ENCODE data around the gene CYB5R2.

Gene CYB5R2

DNA sequence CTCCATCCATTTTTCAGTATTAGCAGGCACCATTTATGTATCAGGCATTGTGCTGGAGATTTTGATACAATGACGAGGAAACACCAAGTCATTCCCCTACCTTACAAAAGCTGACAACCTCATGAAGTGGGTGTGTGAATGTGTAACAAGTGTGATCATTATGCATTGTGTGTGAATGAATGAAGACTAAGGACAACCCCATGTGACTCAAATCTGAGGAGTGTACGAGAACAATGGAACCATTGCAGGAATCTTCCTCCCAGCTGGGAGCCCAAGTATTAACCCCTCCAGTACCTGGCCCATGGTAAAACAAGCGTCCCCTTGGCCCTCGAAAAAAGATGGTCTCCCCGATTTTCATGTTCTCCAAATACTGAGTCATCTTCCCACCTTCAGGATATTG is 4.4 kb downstream of the CYB5R2 start:
- TF ChIP-seq, protein P1, sequence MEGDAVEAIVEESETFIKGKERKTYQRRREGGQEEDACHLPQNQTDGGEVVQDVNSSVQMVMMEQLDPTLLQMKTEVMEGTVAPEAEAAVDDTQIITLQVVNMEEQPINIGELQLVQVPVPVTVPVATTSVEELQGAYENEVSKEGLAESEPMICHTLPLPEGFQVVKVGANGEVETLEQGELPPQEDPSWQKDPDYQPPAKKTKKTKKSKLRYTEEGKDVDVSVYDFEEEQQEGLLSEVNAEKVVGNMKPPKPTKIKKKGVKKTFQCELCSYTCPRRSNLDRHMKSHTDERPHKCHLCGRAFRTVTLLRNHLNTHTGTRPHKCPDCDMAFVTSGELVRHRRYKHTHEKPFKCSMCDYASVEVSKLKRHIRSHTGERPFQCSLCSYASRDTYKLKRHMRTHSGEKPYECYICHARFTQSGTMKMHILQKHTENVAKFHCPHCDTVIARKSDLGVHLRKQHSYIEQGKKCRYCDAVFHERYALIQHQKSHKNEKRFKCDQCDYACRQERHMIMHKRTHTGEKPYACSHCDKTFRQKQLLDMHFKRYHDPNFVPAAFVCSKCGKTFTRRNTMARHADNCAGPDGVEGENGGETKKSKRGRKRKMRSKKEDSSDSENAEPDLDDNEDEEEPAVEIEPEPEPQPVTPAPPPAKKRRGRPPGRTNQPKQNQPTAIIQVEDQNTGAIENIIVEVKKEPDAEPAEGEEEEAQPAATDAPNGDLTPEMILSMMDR (conservative IDR thresholded peaks at IDR 0.05; ENCODE audit: low read length): no peak
- TF ChIP-seq EZH2phosphoT487 (IDR thresholded peaks at IDR 0.05; ENCODE audit: borderline replicate concordance): no peak
- Histone ChIP-seq H3K36me3 (ENCODE audit: insufficient read depth, low read length) (no peaks in the 10 kb centered on the region), H3K4me2 (ENCODE audit: low read depth, low read length, poor library complexity, severe bottlenecking) (no peak overlapping the region), H3K9ac (ENCODE audit: low read depth, low read length, poor library complexity, severe bottlenecking) (no peak overlapping the region), H3K4me3 (ENCODE audit: low read length, poor library complexity, severe bottlenecking) (no peak overlapping the region), H3K27me3 (ENCODE audit: insufficient read depth, low read length, poor library complexity, severe bottlenecking) (no peaks in the 10 kb centered on the region), H3K79me2 (ENCODE audit: insufficient read depth, low read length) (no peaks in the 10 kb centered on the region), H2AFZ (ENCODE audit: low read length) (no peak overlapping the region), H3K9me2 (replicated peaks; ENCODE audit: low read depth, low read length) (no peaks in the 10 kb centered on the region), H3K4me1 (ENCODE audit: insufficient read depth, low read length, poor library complexity, severe bottlenecking) (no peaks in the 10 kb centered on the region), H3F3A (ENCODE audit: low read depth) (no peaks in the 10 kb centered on the region), H3K9me3 (ENCODE audit: insufficient read depth, low read depth, low read length) (no peaks in the 10 kb centered on the region), H4K20me1 (ENCODE audit: insufficient read depth, low read length, poor library complexity, severe bottlenecking) (no peaks in the 10 kb centered on the region)

DNA sequence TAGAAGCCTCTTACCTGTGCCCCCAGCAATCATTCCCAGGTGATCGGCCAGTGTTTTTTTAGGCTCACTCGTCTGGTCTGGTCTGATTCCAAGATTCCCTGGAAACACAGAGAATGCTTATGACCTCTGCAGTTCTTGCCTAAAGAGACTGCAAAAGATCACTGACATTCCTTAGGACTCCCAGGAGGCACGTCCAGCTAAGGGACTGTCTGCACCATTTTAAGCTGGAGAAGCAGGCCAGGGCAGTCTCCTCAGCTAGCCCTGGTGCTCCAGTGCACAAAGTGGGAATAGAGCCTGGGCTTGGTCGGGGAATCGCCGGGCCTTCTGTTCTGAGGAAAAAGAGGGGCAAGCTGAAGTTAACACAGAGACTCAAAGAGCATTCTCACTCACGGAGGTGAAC is 4.8 kb downstream of the CYB5R2 start:
- Histone ChIP-seq H2AFZ (ENCODE audit: low read length) (no peak overlapping the region), H3K4me2 (ENCODE audit: low read depth, low read length, poor library complexity, severe bottlenecking) (no peak overlapping the region), H3K4me3 (ENCODE audit: low read length, poor library complexity, severe bottlenecking) (no peak overlapping the region), H4K20me1 (ENCODE audit: insufficient read depth, low read length, poor library complexity, severe bottlenecking) (no peaks in the 10 kb centered on the region), H3K9me3 (ENCODE audit: insufficient read depth, low read depth, low read length) (no peaks in the 10 kb centered on the region), H3K27me3 (ENCODE audit: insufficient read depth, low read length, poor library complexity, severe bottlenecking) (no peaks in the 10 kb centered on the region), H3F3A (ENCODE audit: low read depth) (no peaks in the 10 kb centered on the region), H3K4me1 (ENCODE audit: insufficient read depth, low read length, poor library complexity, severe bottlenecking) (no peaks in the 10 kb centered on the region), H3K79me2 (ENCODE audit: insufficient read depth, low read length) (no peaks in the 10 kb centered on the region), H3K36me3 (ENCODE audit: insufficient read depth, low read length) (no peaks in the 10 kb centered on the region), H3K9ac (ENCODE audit: low read depth, low read length, poor library complexity, severe bottlenecking) (no peak overlapping the region), H3K9me2 (replicated peaks; ENCODE audit: low read depth, low read length) (no peaks in the 10 kb centered on the region)
- TF ChIP-seq, protein P1 (conservative IDR thresholded peaks at IDR 0.05; ENCODE audit: low read length): no peak
- no peak for TF ChIP-seq EZH2phosphoT487 (IDR thresholded peaks at IDR 0.05; ENCODE audit: borderline replicate concordance)

DNA sequence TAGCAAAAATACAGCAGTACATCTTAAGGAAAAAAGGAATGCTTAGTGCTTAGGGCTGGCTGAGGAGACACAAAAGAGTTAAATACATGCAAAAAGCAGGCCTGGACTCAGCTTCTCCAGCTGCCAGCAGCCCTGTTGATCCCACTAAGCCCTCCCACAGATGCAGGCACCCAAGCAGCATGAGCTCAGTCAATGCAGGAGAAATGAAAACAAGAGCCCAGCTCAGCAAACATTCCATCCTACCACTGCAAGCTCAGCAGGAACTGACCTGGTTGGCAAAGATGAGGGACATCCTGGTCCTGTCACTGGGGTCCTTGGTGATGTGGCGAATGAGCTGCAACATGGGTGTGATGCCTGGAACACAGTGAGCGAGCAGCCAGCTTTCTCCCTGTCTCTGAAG is 5.8 kb downstream of the CYB5R2 start:
- Histone ChIP-seq H3K9me2 (replicated peaks; ENCODE audit: low read depth, low read length) (no peaks in the 10 kb centered on the region), H3K9ac (ENCODE audit: low read depth, low read length, poor library complexity, severe bottlenecking) (no peak overlapping the region), H3F3A (ENCODE audit: low read depth) (no peaks in the 10 kb centered on the region), H3K4me3 (ENCODE audit: low read length, poor library complexity, severe bottlenecking) (no peak overlapping the region), H3K4me1 (ENCODE audit: insufficient read depth, low read length, poor library complexity, severe bottlenecking) (no peaks in the 10 kb centered on the region), H2AFZ (ENCODE audit: low read length) (no peak overlapping the region), H3K4me2 (ENCODE audit: low read depth, low read length, poor library complexity, severe bottlenecking) (no peak overlapping the region), H3K27me3 (ENCODE audit: insufficient read depth, low read length, poor library complexity, severe bottlenecking) (no peaks in the 10 kb centered on the region), H3K9me3 (ENCODE audit: insufficient read depth, low read depth, low read length) (no peaks in the 10 kb centered on the region), H4K20me1 (ENCODE audit: insufficient read depth, low read length, poor library complexity, severe bottlenecking) (no peaks in the 10 kb centered on the region), H3K79me2 (ENCODE audit: insufficient read depth, low read length) (no peaks in the 10 kb centered on the region), H3K36me3 (ENCODE audit: insufficient read depth, low read length) (no peaks in the 10 kb centered on the region)
- TF ChIP-seq, protein P1 (conservative IDR thresholded peaks at IDR 0.05; ENCODE audit: low read length): no peak
- no peak for TF ChIP-seq EZH2phosphoT487 (IDR thresholded peaks at IDR 0.05; ENCODE audit: borderline replicate concordance)

Data from Loucy (cell line).